ENCODE results near the gene DDAH2.

The DDAH2 gene

GRCh38 chr6:31725502-31726350 lies 3.4 kb downstream of the DDAH2 start (continued):
- TF ChIP-seq ZNF274 (IDR thresholded peaks at IDR 0.05; ENCODE audit: low read length) (no peak), ZNF274 (tag by site-specific recombination; IDR thresholded peaks at IDR 0.05; ENCODE audit: borderline replicate concordance) (no peak), SP2 (tag by site-specific recombination; IDR thresholded peaks at IDR 0.05) (no peak), ZNF24 (tag by site-specific recombination; IDR thresholded peaks at IDR 0.05) (no peak), OVOL3 (tag by site-specific recombination; IDR thresholded peaks at IDR 0.05) (no peak), ZNF202 (tag by site-specific recombination; IDR thresholded peaks at IDR 0.05; ENCODE audit: borderline replicate concordance) (no peak)

- Histone ChIP-seq H3K4me3 (ENCODE audit: low read depth, low read length) (no peak overlapping the region), H3K4me1 (ENCODE audit: control insufficient read depth, insufficient read depth, low read length) (no peaks in the 10 kb centered on the region), H3K36me3 (ENCODE audit: control insufficient read depth in 2 of 2, insufficient read depth in 1 of 2, low read length in 2 of 2) (peaks cover 0 to 25% of the 10 kb centered on the region in 2 experiments; a peak in 1 of 3 replicates), H3K27ac (ENCODE audit: extremely low read depth, low read depth, low read length) (no peak overlapping the region), H3K9me3 (ENCODE audit: control insufficient read depth, insufficient read depth, low read depth, low read length) (no peaks in the 10 kb centered on the region)
- ChIA-PET CTCF (interaction anchor here (0.6 to 1.5 kb wide), 6 partner anchors 8 to 72 kb away, joined by 3 to 6 read pairs (median 4); no protein-coding TSS in a partner anchor), POLR2A (interaction anchor here (0.8 to 3.2 kb wide), 8 partner anchors 8 to 106 kb away, joined by 3 to 13 read pairs (median 4); partner anchors contain the start of genes ABHD16A, CLIC1, HSPA1B and MSH5)
- no peak for TF ChIP-seq ZNF488 (tag by site-specific recombination; IDR thresholded peaks at IDR 0.05)
- TF ChIP-seq REPIN1 (tag by site-specific recombination; IDR thresholded peaks at IDR 0.05; ENCODE audit: low read depth) = no peak
- no peak for TF ChIP-seq EGR2 (tag by site-specific recombination; IDR thresholded peaks at IDR 0.05; ENCODE audit: low read depth)
- TF ChIP-seq SALL2 (tag by site-specific recombination; IDR thresholded peaks at IDR 0.05; ENCODE audit: borderline replicate concordance) = no peak
- TF ChIP-seq HOXA7 (CRISPR knock-in tag; IDR thresholded peaks at IDR 0.05; ENCODE audit: borderline replicate concordance) = no peak
- TF ChIP-seq ZNF623 (tag by site-specific recombination; IDR thresholded peaks at IDR 0.05) = no peak
- no peak for TF ChIP-seq ZNF626 (tag by site-specific recombination; IDR thresholded peaks at IDR 0.05)
- TF ChIP-seq ZNF76 (tag by site-specific recombination; IDR thresholded peaks at IDR 0.05; ENCODE audit: borderline replicate concordance, low read depth) = no peak
- no peak for TF ChIP-seq IKZF3 (tag by site-specific recombination; IDR thresholded peaks at IDR 0.05)
- TF ChIP-seq ZNF670 (tag by site-specific recombination; IDR thresholded peaks at IDR 0.05; ENCODE audit: low read depth) = no peak
- no peak for TF ChIP-seq ZBTB21 (tag by site-specific recombination; IDR thresholded peaks at IDR 0.05)
- no peak for TF ChIP-seq ZNF555 (tag by site-specific recombination; conservative IDR thresholded peaks at IDR 0.05)
- TF ChIP-seq ZNF529 (tag by site-specific recombination; IDR thresholded peaks at IDR 0.05; ENCODE audit: insufficient replicate concordance) = no peak
- TF ChIP-seq ZNF169 (tag by site-specific recombination; IDR thresholded peaks at IDR 0.05) = no peak
- no peak for TF ChIP-seq SETDB1 (IDR thresholded peaks at IDR 0.05; ENCODE audit: insufficient read length, low read length)
- no peak for TF ChIP-seq ZNF404 (tag by site-specific recombination; IDR thresholded peaks at IDR 0.05)
- no peak for TF ChIP-seq ZEB2 (tag by site-specific recombination; IDR thresholded peaks at IDR 0.05)
Observed at GRCh38 chr6:31723980-31724691, 5.0 kb downstream of the DDAH2 start.

Data from HEK293 (cell line).